Endometrial microvascular endothelial cells (primary cell): ENCODE measurements around the gene DPM3. TPM values are rescaled to one million over a fixed set of nuclear protein-coding genes. Genes with fewer than 3 reads are reported as not detected.
"Not testable (repeated sequence)": the region's sequence is repeated elsewhere in the genome, so short reads cannot be mapped to it uniquely, and the experiment has no call there.

Source experiments
- in situ Hi-C: cut with HindIII; loops from 2 replicates; pipeline ENCODE4 v1.10.0; 2017; ENCODE audit warnings: low sequenced_read_pairs, low pct_unique_long_range_greater_than_20kb; ENCODE audit errors: inconsistent ontology term
- total RNA-seq: library from RNA; depleted of rRNA; stranded (reverse); fragments of >200 nt; gene quantifications from one replicate; pipeline ENCODE4 v1.2.3, GENCODE V29; 2015; ENCODE audit errors: inconsistent ontology term

The DPM3 gene
- total RNA-seq, 1 donor from 2014 or later: 173 TPM

DNA sequence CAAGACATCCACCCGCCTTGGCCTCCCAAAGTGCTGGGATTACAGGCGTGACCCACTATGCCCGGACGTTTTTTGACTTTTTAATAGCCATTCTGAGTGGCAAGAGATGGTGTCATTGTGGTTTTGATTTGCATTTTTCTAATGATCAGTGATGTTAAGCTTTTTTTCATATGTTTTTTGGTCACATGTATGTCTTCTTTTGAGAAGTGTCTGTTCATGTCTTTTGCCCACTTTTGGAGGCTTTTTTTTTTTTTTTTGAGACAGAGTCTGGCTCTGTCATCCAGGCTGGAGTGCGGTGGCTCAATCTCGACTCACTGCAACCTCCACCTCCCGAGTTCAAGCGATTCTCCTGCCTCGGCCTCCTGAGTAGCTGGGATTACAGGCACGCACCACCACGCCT lies 24.3 kb upstream of the DPM3 start:
- in situ Hi-C loops: not testable (repeated sequence)

DNA sequence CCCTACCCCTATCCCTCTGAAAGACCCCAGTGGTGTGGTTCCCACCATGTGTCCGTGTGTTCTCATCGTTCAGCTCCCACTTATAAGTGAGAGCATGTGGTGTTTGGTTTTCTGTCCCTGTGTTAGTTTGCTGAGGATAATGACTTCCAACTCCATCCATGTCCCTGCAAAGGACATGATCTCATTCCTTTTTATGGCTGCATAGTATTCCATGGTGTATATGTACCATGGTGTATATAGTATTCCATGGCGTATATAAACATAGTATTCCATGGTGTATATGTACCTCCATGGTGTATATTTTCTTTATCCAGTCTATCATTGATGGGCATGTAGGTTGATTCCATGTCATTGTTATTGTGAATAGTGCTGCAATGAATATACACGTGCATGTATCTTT lies 23.5 kb upstream of the DPM3 start:
- in situ Hi-C loops: not testable (repeated sequence)

DNA sequence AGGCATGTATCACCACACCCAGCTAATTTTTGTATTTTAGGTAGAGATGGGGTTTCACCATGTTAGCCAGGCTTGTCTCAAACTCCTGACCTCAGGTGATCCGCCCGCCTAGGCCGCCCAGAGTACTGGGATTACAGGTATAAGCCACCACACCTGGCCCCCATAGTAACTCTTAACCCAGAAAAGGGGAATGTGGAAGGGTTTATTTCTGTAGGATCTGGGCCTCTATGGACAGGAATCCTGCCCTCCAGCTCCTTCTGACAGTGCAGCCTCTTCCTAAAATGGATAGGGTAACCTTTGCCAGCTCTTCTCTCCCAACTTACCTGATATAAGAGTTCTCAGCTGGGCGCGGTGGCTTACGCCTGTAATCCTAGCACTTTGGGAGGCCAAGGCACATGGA lies 22.3 kb upstream of the DPM3 start:
- in situ Hi-C loops: not testable (repeated sequence)

- in situ Hi-C loops: no loop called here
These were observed 19.8 kb upstream of the DPM3 start for GRCh38 chr1:155160128-155160527.

- in situ Hi-C loops: no loop called here
These were observed 18.7 kb upstream of the DPM3 start for GRCh38 chr1:155158991-155159390.

DNA sequence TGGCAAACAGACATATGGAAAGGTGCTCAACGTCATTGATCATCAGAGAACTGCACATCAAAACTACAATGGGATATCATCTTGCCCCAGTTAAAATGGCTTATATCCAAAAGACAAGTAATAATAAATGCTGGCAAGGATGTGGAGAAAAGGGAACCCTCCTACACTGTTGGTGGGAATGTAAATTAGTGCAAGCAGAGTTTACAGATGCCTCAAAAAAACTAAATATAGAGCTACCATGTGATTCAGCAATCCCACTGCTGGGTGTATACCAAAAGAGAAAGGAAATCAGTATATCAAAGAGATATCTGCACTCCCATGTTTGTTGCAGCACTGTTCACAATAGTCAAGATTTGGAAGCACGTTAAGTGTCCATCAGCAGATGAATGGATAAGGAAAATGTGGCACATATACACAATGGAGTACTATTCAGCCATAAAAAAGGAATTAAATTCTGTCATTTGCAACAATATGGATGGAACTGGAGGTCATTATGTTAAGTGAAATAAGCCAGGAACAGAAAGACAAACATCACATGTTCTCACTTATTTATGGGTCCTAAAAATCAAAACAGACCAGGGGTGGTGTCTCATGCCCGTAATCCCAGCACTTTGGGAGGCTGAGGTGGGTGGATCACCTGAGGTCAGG lies 15.8 kb upstream of the DPM3 start:
- in situ Hi-C loops: not testable (repeated sequence)

DNA sequence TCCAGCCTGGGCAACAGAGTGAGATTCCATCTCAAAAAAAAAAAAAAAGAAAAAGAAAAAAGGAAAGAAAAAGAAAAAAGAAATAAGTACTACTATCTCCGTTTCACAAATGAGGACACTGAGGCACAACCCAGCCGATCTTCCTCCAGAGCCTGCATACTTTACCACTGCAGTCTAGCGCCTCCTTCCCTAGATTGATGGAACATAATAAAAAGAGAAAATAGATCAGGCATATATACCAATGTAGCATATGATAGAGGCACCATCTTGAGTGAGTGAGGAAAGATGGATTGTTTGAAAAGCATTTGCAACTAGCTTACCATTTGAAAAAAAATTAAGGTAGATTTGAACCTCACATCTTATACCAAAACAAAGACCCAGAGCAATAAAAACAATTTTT lies 5.2 kb upstream of the DPM3 start:
- in situ Hi-C loops: no loop called here

GRCh38 chr1:155141749-155142148 lies 1.4 kb upstream of the DPM3 start:
- in situ Hi-C loops: no loop called here

- in situ Hi-C loops: no loop called here
These were observed 261 bp upstream of the DPM3 start for GRCh38 chr1:155140630-155140953.

DNA sequence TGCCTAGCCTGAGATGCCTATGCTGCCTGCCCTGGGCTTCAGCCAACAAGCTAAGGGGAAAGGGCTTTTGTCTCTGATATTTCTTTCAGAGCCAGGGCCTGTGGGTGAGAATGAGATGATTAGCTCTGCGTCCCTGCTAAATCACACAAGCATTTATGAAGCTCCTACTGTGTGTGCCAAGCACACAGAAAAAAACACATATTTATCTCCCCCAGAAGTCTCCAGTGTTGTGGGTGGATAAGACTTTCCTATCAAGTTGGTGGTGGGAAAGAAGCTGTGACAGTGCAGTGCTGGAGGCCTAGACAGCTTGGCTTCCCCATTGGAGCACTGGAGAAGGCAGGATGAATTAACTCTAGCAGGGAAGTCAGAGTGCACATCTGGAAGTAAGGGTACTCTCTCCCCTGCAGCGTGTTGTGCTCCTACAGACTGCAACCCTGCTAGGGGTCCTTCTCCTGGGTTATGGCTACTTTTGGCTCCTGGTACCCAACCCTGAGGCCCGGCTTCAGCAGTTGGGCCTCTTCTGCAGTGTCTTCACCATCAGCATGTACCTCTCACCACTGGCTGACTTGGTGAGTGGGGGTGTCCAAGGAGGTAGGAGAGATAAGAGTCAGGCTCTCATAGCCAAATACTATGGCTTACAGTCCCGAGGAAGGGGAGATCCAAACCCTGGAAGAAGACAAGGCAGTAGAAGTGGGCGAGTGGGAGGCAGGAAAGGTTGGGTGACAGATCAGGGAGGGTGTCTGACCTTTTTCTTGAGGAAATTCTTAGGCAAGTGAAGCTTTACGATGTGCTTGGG lies 3.0 kb downstream of the DPM3 start:
- in situ Hi-C loops: no loop called here

- in situ Hi-C loops: no loop called here
These were observed 3.6 kb downstream of the DPM3 start for GRCh38 chr1:155136748-155137147.

GRCh38 chr1:155135415-155136028 lies 4.8 kb downstream of the DPM3 start, which contains the start of gene SLC50A1:
SLC50A1 (plus strand) TSS chr1:155135852; CDS start chr1:155135912, 60 bp downstream.
- in situ Hi-C loops: no loop called here

DNA sequence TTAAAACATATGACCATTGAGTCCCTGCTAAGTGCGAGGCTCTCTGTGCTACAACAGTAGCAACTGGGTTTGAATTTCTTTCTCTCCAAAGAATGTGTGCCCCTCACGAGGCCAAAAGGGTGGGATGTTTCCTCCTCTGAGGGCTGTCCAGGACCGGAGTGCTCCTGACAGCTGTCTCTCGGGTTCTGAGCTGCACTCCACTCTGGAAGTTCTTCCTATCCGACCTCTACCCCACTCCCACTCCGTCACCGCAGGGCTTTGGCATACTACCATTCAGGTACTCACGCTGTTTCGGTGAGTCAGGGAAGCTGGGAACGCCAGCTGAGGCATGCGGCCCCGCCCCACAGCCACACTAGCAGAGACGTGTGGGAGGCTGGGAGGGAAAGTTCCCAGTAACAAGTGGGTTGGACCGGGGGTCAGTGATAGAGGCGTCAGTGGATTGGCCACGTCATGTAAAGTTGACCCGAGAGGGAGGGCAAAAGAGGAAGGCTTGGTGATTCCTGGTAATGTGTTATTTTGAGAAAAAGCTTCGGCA lies 5.4 kb downstream of the DPM3 start:
- in situ Hi-C loops: no loop called here

- in situ Hi-C loops: no loop called here
These were observed 6.0 kb downstream of the DPM3 start for GRCh38 chr1:155134322-155134721.

DNA sequence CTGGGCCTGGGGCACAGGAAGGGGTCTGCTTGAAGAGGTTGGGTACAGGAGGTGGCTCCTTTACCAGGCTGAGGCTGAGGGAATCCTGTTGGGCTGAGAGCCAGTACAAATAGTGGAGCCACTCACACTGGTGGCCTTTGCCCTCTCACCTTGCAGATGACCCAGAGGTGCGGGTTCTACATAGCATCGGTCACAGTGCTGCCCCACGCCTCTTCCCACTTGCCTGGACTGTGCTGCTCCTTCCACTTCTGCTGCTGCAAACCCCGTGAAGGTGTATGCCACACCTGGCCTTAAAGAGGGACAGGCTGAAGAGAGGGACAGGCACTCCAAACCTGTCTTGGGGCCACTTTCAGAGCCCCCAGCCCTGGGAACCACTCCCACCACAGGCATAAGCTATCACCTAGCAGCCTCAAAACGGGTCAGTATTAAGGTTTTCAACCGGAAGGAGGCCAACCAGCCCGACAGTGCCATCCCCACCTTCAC lies 6.5 kb downstream of the DPM3 start:
- in situ Hi-C loops: no loop called here

GRCh38 chr1:155131856-155132255 lies 8.5 kb downstream of the DPM3 start:
- in situ Hi-C loops: no loop called here

DNA sequence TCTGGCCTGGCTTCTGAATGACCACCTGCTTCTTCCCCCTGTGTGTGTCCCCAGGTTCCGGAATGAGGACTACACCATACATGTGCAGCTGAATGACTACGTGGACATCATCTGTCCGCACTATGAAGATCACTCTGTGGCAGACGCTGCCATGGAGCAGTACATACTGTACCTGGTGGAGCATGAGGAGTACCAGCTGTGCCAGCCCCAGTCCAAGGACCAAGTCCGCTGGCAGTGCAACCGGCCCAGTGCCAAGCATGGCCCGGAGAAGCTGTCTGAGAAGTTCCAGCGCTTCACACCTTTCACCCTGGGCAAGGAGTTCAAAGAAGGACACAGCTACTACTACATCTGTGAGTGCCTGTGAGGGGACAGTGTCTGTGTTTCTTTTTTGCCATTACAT lies 9.0 kb downstream of the DPM3 start:
- in situ Hi-C loops: no loop called here

- in situ Hi-C loops: no loop called here
These were observed 9.9 kb downstream of the DPM3 start for GRCh38 chr1:155130272-155131006.
